DOHH2 (cell line): ENCODE data around the gene CMKLR1.

ENCODE experiments used
- EZH2phosphoT487 ChIP-seq: fragments of 200-600 bp; sonication (generic); IDR thresholded peaks from 2 replicates; pipeline ENCODE4 v1.6.1; 2017; ENCODE audit warnings: borderline replicate concordance, mild to moderate bottlenecking, antibody characterized with exemption, low read length, moderate library complexity, mixed read lengths
- TF ChIP-seq, protein P1 (sequence below): fragments of 200-600 bp; sonication (generic); IDR thresholded peaks from one replicate; pipeline ENCODE4 v1.5.1; 2014; ENCODE audit warnings: antibody characterized with exemption, mild to moderate bottlenecking, low read depth, low read length; ENCODE audit not compliant: poor library complexity, severe bottlenecking

DNA sequence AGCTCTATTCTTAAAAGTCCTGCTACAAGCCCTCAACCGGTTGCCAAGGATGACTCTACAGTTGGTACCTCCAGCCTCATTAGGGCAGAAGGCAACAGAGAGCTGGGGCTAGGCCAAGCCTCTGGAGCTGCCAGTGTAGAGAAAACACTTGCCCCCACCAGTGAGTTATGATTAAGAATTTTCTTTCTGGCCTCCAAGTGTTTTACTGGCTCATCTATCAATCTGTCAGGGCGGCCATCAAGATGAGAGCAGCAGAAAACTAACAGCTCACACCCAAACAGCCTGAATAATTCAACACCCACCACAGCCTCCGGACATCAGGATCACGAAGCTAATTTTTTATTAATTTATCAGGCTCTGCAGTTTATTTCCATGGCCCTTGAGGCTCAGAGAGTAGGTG, 40.7 kb upstream of the CMKLR1 start:
- TF ChIP-seq, protein P1, sequence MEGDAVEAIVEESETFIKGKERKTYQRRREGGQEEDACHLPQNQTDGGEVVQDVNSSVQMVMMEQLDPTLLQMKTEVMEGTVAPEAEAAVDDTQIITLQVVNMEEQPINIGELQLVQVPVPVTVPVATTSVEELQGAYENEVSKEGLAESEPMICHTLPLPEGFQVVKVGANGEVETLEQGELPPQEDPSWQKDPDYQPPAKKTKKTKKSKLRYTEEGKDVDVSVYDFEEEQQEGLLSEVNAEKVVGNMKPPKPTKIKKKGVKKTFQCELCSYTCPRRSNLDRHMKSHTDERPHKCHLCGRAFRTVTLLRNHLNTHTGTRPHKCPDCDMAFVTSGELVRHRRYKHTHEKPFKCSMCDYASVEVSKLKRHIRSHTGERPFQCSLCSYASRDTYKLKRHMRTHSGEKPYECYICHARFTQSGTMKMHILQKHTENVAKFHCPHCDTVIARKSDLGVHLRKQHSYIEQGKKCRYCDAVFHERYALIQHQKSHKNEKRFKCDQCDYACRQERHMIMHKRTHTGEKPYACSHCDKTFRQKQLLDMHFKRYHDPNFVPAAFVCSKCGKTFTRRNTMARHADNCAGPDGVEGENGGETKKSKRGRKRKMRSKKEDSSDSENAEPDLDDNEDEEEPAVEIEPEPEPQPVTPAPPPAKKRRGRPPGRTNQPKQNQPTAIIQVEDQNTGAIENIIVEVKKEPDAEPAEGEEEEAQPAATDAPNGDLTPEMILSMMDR: no peak
- no peak for TF ChIP-seq EZH2phosphoT487
